Esophagus squamous epithelium (tissue), 4 donors: Measurements from ENCODE around the gene NCF1.
"Not testable (repeated sequence)": the region's sequence is repeated elsewhere in the genome, so short reads cannot be mapped to it uniquely, and the experiment has no call there.

Experiments used
- POLR2A ChIP-seq, 4 donors: fragments of 450-650 bp; IDR thresholded peaks; one replicate each; pipeline ENCODE4 v1.6.1; 2017; ENCODE audit warnings: antibody characterized with exemption in 4 of 4, mild to moderate bottlenecking in 4 of 4, moderate library complexity in 3 of 4
- TF ChIP-seq, protein P1 (sequence below), 6 experiments: fragments of 450-650 bp in 4 of 6; fragments of 200-600 bp in 2 of 6; sonication (generic) in 2 of 6; IDR thresholded peaks; one replicate each; pipeline ENCODE4 v1.5.1; 2016 to 2019; ENCODE audit warnings: antibody characterized with exemption in 6 of 6, mild to moderate bottlenecking in 4 of 6, moderate library complexity in 4 of 6

DNA sequence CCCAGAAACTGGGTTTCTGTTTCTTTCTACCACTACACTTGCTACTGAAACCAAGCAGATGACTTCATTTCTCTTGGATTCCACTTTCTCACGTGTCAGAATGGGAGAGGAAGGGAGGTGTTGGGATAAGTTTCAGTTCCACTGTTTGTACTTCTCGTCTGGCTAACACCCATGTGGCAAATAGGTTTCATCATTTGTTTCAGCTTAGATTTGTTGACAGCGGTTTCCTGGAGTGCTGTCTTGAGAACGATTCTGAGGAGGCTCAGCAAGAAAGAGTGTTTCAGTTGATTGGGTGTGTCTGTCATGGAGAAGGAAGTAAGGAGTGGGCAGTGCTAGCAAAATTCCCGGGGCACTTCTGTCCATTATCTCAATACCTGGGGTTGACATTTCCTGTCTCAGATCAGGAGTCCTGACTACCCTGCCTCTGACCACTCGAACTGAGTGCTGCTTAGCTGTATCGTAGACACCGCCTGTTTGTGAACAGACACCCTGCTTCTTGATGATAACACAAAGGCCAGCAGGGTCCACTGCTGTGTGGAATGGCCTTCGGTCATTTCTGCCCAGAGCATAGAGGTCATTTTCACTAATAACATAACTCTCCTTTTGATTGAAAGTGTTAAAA is 29.8 kb upstream of the NCF1 start:
- TF ChIP-seq, protein P1, sequence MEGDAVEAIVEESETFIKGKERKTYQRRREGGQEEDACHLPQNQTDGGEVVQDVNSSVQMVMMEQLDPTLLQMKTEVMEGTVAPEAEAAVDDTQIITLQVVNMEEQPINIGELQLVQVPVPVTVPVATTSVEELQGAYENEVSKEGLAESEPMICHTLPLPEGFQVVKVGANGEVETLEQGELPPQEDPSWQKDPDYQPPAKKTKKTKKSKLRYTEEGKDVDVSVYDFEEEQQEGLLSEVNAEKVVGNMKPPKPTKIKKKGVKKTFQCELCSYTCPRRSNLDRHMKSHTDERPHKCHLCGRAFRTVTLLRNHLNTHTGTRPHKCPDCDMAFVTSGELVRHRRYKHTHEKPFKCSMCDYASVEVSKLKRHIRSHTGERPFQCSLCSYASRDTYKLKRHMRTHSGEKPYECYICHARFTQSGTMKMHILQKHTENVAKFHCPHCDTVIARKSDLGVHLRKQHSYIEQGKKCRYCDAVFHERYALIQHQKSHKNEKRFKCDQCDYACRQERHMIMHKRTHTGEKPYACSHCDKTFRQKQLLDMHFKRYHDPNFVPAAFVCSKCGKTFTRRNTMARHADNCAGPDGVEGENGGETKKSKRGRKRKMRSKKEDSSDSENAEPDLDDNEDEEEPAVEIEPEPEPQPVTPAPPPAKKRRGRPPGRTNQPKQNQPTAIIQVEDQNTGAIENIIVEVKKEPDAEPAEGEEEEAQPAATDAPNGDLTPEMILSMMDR (IDR thresholded peaks at IDR 0.05), result not testable (repeated sequence)
- not testable (repeated sequence) for TF ChIP-seq POLR2A (IDR thresholded peaks at IDR 0.05)
